GM12878 (cell line): Measurements from ENCODE around the gene ALAS2. TPM values are rescaled to one million over a fixed set of nuclear protein-coding genes. Genes with fewer than 3 reads are reported as not detected.

Source experiments
- ATAC-seq: fragments of 200-7000 bp; cut with Tn5 transposase; 3 replicates; pipeline ENCODE4 v1.9.1; 2020; ENCODE audit warnings: mild to moderate bottlenecking, moderate library complexity
- BruUV-seq: library from RNA; stranded (reverse); fragments of 400-500 nt; replicated peaks from 2 replicates; lab custom pipeline; 2021; lab: Mats Ljungman, UMichigan
- CTCF ChIA-PET: fragments of 300-600 bp; sonication (Branson Sonifier 250); formaldehyde crosslinking; extraction: SDS; loops from one replicate; lab custom pipeline; 2021; ENCODE audit warnings: inconsistent platforms; lab: Yijun Ruan, JAX
- POLR2A ChIA-PET: fragments of 350-600 bp; formaldehyde crosslinking; extraction: SDS; loops from one replicate; lab custom pipeline; 2021; ENCODE audit warnings: inconsistent platforms; lab: Charles Lee
- RAD21 ChIA-PET: fragments of 300-600 bp; sonication (Branson Sonifier 250); formaldehyde crosslinking; loops from one replicate; lab custom pipeline; 2023; ENCODE audit warnings: antibody characterized with exemption; ENCODE audit not compliant: unreplicated experiment; lab: Charles Lee
- SMC1A ChIA-PET: fragments of 300-600 bp; sonication (Branson Sonifier 250); formaldehyde crosslinking; loops from one replicate; lab custom pipeline; 2023; ENCODE audit not compliant: unreplicated experiment, uncharacterized antibody; lab: Charles Lee
- DNase-seq: peaks from one replicate; pipeline ENCODE4 v3.0.0-alpha.2; 2011; ENCODE audit warnings: low read depth, low spot score
- FAIRE-seq: peaks from 3 replicates; lab custom pipeline; 2011; peaks lifted over from hg19 to GRCh38; lab: Jason Lieb, UNC
- H2AFZ ChIP-seq: 2 replicates; pipeline ENCODE4 v1.6.0; 2011; ENCODE audit warnings: low read depth, low read length, control low read depth; ENCODE audit not compliant: control insufficient read depth
- H3K27ac ChIP-seq: 2 replicates; pipeline ENCODE4 v1.5.1; 2011; ENCODE audit warnings: control low read depth; ENCODE audit not compliant: control insufficient read depth, insufficient read depth
- H3K27me3 ChIP-seq, 2 experiments: replicated peaks in 1 of 2; 2 replicates each; pipeline versions ENCODE4 v1.6.0 to v1.6.1; 2011; ENCODE audit warnings: low read length in 1 of 2; ENCODE audit not compliant: control insufficient read depth in 2 of 2, insufficient read depth in 2 of 2
- H3K36me3 ChIP-seq, 2 experiments: 2 replicates each; pipeline ENCODE4 v1.5.1; 2011; ENCODE audit warnings: low read length in 1 of 2; ENCODE audit not compliant: control insufficient read depth in 2 of 2, insufficient read depth in 2 of 2
- H3K4me1 ChIP-seq: 2 replicates; pipeline ENCODE4 v1.6.1; 2011; ENCODE audit warnings: mild to moderate bottlenecking, low read length, moderate library complexity, mixed read lengths; ENCODE audit not compliant: control insufficient read depth, insufficient read depth
- H3K4me2 ChIP-seq: 2 replicates; pipeline ENCODE4 v1.6.0; 2011; ENCODE audit warnings: control low read depth; ENCODE audit not compliant: control insufficient read depth, insufficient read depth
- H3K4me3 ChIP-seq: fragments of 200-600 bp; sonication (generic); 2 replicates; pipeline ENCODE4 v1.5.1; 2016
- H3K79me2 ChIP-seq: 2 replicates; pipeline ENCODE4 v1.6.0; 2011; ENCODE audit warnings: low read length; ENCODE audit not compliant: control insufficient read depth, insufficient read depth
- H3K9ac ChIP-seq: 2 replicates; pipeline ENCODE4 v1.8.0; 2011; ENCODE audit warnings: low read length, control low read depth, mixed read lengths; ENCODE audit not compliant: control insufficient read depth, insufficient read depth
- H3K9me3 ChIP-seq: replicated peaks from 3 replicates; pipeline ENCODE4 v1.5.1; 2011; ENCODE audit warnings: mild to moderate bottlenecking, low read length; ENCODE audit not compliant: control insufficient read depth, insufficient read depth
- H4K20me1 ChIP-seq: 2 replicates; pipeline ENCODE4 v1.6.0; 2011; ENCODE audit not compliant: control insufficient read depth, insufficient read depth
- CEBPB ChIP-seq, 2 experiments: fragments of 150-350 bp in 1 of 2; IDR thresholded peaks; 2 replicates each; pipeline ENCODE4 v1.6.1; 2012 to 2014; ENCODE audit warnings: low read depth in 2 of 2, low read length in 2 of 2, borderline replicate concordance in 1 of 2, inconsistent platforms in 1 of 2
- EGR1 ChIP-seq, 2 experiments: IDR thresholded peaks; 1 replicate in 1 of 2; 2 replicates in 1 of 2; pipeline ENCODE4 v1.6.1; 2011 to 2012; ENCODE audit warnings: low read depth in 2 of 2, low read length in 2 of 2, borderline replicate concordance in 1 of 2, mild to moderate bottlenecking in 1 of 2, moderate library complexity in 1 of 2
- PAX8 ChIP-seq: fragments of 450-650 bp; IDR thresholded peaks from 2 replicates; pipeline ENCODE4 v1.6.1; 2017; ENCODE audit warnings: mild to moderate bottlenecking, moderate library complexity
- YY1 ChIP-seq: IDR thresholded peaks from 2 replicates; pipeline ENCODE4 v1.6.1; 2011; ENCODE audit warnings: low read depth, mild to moderate bottlenecking, low read length
- WGBS: methylation state at CpG from one replicate; pipeline ENCODE4 v1.1.6; 2016; ENCODE audit warnings: low lambda C conversion rate; ENCODE audit not compliant: insufficient replicate concordance, insufficient coverage; ENCODE audit errors: missing lambda C conversion rate; 5-methylcytosine and 5-hydroxymethylcytosine counted together
- in situ Hi-C: fragments of 300-500 bp; cut with MboI; formaldehyde crosslinking; loops from 9 replicates; pipeline ENCODE4 v1.14.3; 2018; ENCODE audit warnings: mixed read lengths
- intact Hi-C: fragments of 100-400 bp; cut with micrococcal nuclease; formaldehyde crosslinking; loops from one replicate; pipeline ENCODE4 v1.14.2; 2022; ENCODE audit not compliant: unreplicated experiment
- polyA plus RNA-seq, 11 experiments: library from polyadenylated mRNA; depleted of rRNA in 4 of 11; unstranded in 6 of 11; stranded (reverse) in 5 of 11; fragments of >200 nt; fragmentation: Nextera tagmentation in 4 of 11; fragmentation: Illumina TruSeq in 1 of 11; extraction: Ambion mirVana in 4 of 11; extraction: Trizol in 1 of 11; gene quantifications; 1 replicate in 1 of 11; 2 replicates in 10 of 11; pipeline versions ENCODE4 v1.2.1 to v1.2.3, GENCODE V29; 2011 to 2016; ENCODE audit warnings: inconsistent platforms in 2 of 11, missing spikeins in 2 of 11, low read depth in 1 of 11
- total RNA-seq, 4 experiments: library from RNA; depleted of rRNA in 3 of 4; stranded (reverse); fragments of >200 nt in 3 of 4; fragmentation: Illumina TruSeq in 1 of 4; extraction: Trizol in 1 of 4; gene quantifications; 2 replicates each; pipeline versions ENCODE4 v1.2.1 to v1.2.3, GENCODE V29; 2013 to 2021
- TF ChIP-seq, protein P1 (sequence below): fragments of 450-650 bp; formaldehyde crosslinking; IDR thresholded peaks from 2 replicates; pipeline ENCODE4 v1.4.0; 2020; ENCODE audit warnings: mild to moderate bottlenecking, moderate library complexity

The ALAS2 gene
- total and polyA plus RNA-seq, 10 of the 15 experiments (the other 5 are each of a cell fraction or from before 2014, with no cell fraction given), result not detected

- H3K27me3 ChIP-seq, result no peaks in the 10 kb centered on the region
- ChIA-PET RAD21 (no interaction called here), POLR2A (no interaction called here), SMC1A (no interaction called here), CTCF (no interaction called here)
- ATAC-seq, result no peak
- no peak for DNase-seq
- H2AFZ ChIP-seq, result no peak overlapping the region
- intact Hi-C loops (no loop called here), in situ Hi-C loops (no loop called here)
- H3K79me2 ChIP-seq, result no peaks in the 10 kb centered on the region
- WGBS, result 4% methylated on average over 4 of the region's 4 CpGs
- no peaks in the 10 kb centered on the region for H4K20me1 ChIP-seq
- no peak overlapping the region for H3K4me3 ChIP-seq
- no peak for TF ChIP-seq CEBPB (IDR thresholded peaks at IDR 0.05; ENCODE audit: borderline replicate concordance in 1 of 2, low read depth in 2 of 2, low read length in 2 of 2)
- no peak for TF ChIP-seq YY1
- no peak for TF ChIP-seq EGR1 (IDR thresholded peaks at IDR 0.05; ENCODE audit: borderline replicate concordance in 1 of 2, low read depth in 2 of 2, low read length in 2 of 2)
- no peak overlapping the region for H3K27ac ChIP-seq
- H3K36me3 ChIP-seq, result no peaks in the 10 kb centered on the region
- no peaks in the 10 kb centered on the region for H3K9me3 ChIP-seq
- FAIRE-seq, result no peak
- BruUV-seq, result no TSS peak
- no peak overlapping the region for H3K9ac ChIP-seq
- H3K4me2 ChIP-seq, result no peak overlapping the region
- H3K4me1 ChIP-seq, result no peaks in the 10 kb centered on the region
Observed at GRCh38 chrX:55028040-55028439, 2.7 kb downstream of the ALAS2 start.

- H3K9me3 ChIP-seq, result no peaks in the 10 kb centered on the region
- H3K9ac ChIP-seq, result no peak overlapping the region
- ChIA-PET SMC1A (no interaction called here), CTCF (no interaction called here), RAD21 (no interaction called here), POLR2A (no interaction called here)
- H3K4me3 ChIP-seq, result no peak overlapping the region
- DNase-seq (no peak), ATAC-seq (no peak), FAIRE-seq (no peak)
- TF ChIP-seq, protein P1, sequence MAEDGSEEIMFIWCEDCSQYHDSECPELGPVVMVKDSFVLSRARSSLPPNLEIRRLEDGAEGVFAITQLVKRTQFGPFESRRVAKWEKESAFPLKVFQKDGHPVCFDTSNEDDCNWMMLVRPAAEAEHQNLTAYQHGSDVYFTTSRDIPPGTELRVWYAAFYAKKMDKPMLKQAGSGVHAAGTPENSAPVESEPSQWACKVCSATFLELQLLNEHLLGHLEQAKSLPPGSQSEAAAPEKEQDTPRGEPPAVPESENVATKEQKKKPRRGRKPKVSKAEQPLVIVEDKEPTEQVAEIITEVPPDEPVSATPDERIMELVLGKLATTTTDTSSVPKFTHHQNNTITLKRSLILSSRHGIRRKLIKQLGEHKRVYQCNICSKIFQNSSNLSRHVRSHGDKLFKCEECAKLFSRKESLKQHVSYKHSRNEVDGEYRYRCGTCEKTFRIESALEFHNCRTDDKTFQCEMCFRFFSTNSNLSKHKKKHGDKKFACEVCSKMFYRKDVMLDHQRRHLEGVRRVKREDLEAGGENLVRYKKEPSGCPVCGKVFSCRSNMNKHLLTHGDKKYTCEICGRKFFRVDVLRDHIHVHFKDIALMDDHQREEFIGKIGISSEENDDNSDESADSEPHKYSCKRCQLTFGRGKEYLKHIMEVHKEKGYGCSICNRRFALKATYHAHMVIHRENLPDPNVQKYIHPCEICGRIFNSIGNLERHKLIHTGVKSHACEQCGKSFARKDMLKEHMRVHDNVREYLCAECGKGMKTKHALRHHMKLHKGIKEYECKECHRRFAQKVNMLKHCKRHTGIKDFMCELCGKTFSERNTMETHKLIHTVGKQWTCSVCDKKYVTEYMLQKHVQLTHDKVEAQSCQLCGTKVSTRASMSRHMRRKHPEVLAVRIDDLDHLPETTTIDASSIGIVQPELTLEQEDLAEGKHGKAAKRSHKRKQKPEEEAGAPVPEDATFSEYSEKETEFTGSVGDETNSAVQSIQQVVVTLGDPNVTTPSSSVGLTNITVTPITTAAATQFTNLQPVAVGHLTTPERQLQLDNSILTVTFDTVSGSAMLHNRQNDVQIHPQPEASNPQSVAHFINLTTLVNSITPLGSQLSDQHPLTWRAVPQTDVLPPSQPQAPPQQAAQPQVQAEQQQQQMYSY (CRISPR knock-in tag), result no peak
- TF ChIP-seq CEBPB (IDR thresholded peaks at IDR 0.05; ENCODE audit: borderline replicate concordance in 1 of 2, low read depth in 2 of 2, low read length in 2 of 2) (no peak), PAX8 (no peak)
- H3K36me3 ChIP-seq, result no peaks in the 10 kb centered on the region
- intact Hi-C loops (no loop called here), in situ Hi-C loops (no loop called here)
- no peaks in the 10 kb centered on the region for H3K27me3 ChIP-seq
- no peak overlapping the region for H3K27ac ChIP-seq
- no TSS peak for BruUV-seq
- H3K79me2 ChIP-seq, result no peaks in the 10 kb centered on the region
- no peak overlapping the region for H2AFZ ChIP-seq
- H3K4me1 ChIP-seq, result no peaks in the 10 kb centered on the region
- WGBS, result 18% methylated on average over 2 of the region's 2 CpGs
- no peak overlapping the region for H3K4me2 ChIP-seq
- no peaks in the 10 kb centered on the region for H4K20me1 ChIP-seq
Observed at GRCh38 chrX:55026840-55027239, 3.9 kb downstream of the ALAS2 start.
